NCI-H187 treated with DMSO at 0.1 percent for 48 hours (cell line): Measurements from ENCODE around the gene TMEM273.

ENCODE experiments used
- DNase-seq: peaks from one replicate; lab custom pipeline; 2025; lab: John Stamatoyannopoulos, UW

Gene TMEM273

DNA sequence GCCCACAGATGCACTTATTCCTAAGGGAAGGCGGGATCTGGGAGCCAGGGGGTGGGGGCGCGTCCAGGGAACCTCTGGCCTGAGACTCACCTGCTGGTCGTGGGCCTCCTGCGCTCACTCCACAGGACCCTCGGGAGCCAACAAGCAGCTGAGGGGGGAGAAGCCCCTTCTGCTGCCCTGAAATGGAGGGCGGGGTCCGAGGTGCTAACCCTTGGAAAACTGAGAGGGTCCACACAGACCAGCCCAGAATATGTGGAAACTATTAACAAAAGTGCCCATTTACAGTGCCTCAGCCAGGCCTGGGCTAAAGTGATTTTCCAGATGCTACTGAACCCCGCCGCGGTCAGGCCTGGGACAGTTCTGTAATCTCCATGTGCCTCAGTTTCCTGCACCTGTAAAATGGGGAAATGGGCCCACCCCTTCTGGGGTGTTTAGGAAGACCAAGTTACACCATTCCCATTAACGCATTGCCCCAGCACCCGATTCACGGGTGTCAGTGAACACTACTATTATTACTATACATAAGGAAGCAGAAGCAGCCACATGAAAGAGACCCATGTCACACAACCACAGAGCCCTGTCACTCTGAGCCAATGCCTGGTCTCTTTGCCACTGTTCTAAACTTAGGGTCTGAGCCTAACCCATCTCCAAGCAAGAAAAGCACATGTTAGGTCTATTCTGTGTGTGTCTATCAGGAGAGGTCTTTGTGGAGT lies 72.2 kb downstream of the TMEM273 start:
- DNase-seq: no peak

DNA sequence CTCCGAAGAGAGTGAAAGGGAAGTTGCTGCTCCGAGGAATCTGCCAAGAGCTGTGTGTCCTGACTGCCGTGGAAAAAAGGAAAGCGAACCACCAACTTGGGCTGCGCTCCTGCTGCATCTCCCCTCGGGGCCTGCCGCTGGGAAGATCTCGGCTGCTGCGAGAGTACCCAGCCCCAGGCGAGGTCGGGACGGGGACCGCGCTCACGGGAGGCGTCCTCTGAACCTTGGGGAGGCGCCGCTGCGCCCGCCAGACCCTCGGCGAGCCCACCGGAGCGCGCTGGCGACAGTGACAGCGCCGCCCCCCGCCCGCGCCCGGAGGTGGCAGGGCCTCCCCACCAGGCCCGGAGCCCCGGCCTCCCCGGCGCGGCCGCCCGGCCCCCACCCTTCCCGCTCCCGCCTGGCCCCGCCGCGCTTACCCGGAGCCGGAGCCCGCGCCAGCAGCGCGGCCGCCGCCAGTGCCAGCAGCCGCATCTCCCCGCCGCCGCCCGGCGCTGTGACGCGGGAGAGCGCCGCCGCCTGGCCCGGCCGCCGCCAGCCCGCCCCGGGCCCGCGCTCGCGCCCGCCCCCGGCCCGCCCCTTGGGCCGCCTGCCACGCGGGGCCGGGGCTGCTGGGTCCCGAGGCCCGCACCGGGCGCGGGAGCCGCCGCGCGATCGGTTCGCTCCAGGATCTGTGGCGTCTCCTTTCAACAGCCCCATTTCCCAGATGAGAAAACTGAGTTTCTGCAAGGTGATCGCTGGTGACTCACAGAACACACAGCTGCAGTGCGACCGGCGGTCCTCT lies 73.0 kb downstream of the TMEM273 start, which contains the start of gene VSTM4:
Gene VSTM4, minus strand, starts transcription at position 508 of the 781 bp plus-strand sequence. Its CDS starts 37 bp downstream, at position 471.
- no peak for DNase-seq

DNA sequence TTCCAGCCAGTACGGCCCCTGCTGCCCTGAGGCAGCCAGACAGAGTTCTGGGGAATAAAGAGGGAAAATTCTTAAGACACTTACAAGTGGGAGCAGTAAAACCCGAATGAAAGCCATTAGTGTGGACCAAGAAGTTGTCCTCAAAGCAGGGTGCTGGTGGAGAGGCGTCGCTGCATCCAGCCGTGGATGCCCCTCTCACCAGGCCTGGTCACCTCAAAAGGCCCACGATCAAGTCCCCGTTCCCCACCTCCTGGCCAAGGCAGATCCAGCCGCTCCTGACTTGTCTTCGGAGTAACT lies 73.5 kb downstream of the TMEM273 start:
- DNase-seq: no peak

DNA sequence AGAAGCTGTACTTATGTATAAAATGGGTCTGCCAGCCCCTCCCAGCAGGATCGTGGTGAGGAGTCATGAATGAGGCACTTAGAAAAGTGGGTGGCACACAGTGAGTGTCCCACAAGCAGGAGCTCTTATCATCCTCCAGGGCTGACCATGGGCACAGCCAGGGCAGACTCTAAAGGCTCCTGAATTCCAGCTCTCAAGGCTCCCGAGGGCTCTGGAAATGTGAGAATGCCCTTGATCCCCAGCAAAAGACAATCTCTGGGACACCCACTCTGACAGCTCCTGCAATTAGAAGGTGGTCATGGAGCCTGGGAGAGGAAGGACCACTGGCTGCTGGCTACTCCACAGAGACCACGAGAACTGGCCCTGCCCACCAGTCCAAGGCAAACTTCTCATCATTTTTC lies 74.5 kb downstream of the TMEM273 start:
- DNase-seq: no peak

DNA sequence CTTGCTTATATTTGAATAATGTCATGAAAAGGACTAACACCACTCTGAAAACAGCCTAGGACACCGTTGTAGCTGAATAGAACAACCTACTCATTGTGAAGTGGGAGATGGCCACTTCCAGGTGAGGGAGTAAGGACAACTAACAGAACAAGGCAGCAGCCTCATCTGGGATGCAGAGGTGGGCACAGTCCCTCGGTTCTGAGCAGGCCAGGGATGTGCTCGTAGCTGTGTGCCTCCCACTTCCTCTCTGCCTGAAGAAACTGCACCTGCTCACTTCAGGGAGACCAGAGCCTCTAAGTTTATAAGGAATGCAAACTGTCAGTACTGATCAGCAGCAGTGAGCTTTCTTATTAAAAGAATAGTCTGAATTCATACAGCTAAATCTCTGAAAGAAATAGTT lies 75.3 kb downstream of the TMEM273 start:
- DNase-seq: no peak

DNA sequence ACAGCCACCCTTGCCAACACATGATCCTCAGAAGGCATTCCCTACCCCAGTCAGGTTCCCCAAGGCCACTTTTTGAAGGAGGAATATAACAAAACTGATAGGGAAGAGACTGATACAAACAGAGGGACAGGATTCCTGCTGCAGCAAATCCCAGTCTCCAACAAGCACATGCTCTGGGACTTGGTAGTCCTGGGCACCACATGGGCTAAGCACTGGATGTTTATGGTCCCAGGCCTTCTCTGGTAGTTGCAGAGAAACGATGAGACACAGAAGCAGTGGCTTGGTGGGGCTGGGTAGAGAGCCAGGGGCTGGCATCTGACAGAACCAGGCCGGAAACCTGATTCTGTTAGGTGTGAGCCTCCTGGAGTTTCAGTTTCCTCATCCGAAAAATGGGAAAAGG lies 76.1 kb downstream of the TMEM273 start:
- no peak for DNase-seq

DNA sequence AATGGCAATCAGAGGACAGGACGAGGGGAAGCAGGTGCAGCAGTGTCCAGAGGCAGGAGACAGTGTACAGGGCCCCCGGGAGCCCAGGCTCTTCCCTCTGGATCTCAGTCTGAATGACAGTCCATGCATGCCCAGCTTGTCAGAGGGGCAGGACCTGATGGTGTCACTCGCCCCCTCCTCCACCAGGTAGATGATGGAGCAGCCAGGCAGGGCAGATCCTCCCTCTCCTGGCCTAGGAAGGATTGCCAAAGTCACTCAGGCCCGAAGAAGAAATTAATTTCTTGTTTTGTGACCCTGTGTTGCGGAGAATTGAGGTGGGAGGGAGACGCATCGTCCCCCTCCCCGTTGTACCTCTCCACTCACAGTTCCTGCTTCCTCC lies 76.9 kb downstream of the TMEM273 start:
- no peak for DNase-seq

DNA sequence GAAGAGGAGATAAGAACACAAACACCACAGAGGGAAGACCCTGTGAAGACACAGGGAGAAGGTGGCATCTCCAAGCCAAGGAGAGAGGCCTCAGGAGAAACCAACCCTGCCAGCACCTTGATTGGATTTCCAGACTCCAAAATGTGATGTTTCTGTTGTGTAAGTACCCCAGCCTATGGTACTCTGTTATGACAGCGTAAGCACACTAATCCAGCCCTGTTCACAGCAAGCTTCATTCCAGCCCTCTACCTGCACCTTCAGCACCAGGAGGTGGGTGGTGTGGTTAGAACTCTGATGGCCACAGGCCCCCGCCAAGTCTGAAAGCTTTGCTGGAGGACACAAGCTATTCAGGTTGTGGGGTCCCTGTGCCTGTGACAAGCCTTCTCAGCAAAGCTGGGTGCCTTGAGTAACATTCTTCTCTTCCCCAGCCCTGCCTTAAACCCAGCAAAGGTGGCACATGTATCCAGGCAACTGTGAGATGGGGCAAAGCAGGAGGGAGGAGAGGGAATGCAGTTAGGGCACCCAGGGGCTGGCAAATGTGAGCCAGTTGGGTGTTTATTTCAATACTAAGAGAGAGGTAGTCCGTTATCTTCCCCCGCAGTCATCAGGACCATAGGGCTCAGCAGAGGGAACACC lies 77.4 kb downstream of the TMEM273 start:
- no peak for DNase-seq

DNA sequence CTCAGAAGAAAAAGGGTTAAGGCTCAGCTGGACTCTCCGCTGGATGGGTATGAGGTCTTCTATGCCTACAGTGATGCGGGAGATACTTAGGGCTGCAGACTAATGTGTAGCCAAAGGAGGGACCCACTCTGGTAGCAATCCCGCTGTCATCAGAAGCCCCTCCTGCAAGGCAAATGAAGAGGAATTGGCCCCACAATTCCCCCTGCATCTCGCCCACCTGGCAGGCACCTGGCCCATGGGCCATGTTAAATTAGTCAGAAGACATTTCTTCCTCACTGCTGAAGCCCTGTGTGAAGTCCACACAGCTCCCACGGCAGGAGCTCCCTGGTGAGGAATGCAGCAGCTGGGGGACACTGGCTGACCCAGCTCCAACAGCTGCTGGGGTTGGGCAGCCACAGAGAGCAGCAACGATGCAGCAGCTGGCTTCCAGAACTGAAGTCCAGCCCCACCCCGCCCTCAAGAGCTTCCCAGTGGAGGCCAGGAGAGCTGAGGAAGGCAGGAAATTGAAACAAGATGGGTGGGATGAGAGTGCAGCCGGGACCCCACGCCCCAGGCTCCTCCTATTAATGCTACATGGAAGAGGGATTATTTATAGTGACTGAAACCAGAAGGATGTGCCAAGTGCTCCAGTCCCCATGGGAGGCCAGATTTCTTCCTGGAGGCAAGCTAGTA lies 78.4 kb downstream of the TMEM273 start:
- no peak for DNase-seq

DNA sequence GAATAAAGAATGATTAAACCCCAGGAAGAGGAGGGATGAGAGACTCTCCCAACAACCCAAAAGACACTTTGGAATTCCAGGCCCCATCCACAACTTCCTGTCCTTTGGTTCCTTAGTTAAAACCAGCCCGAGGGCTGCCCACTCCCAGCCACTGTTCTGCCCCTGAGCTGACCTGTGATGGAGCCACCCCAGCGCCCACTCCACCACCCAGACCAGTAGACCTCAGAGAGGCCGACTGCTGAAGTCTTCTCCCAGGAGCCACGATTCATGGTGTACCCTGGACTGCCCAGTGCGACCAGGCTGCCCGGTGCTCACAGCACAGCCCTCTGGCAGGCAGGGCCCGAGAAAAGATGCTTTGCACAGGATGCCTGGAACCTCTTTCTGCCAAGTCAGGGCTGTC lies 79.5 kb downstream of the TMEM273 start:
- DNase-seq: no peak

DNA sequence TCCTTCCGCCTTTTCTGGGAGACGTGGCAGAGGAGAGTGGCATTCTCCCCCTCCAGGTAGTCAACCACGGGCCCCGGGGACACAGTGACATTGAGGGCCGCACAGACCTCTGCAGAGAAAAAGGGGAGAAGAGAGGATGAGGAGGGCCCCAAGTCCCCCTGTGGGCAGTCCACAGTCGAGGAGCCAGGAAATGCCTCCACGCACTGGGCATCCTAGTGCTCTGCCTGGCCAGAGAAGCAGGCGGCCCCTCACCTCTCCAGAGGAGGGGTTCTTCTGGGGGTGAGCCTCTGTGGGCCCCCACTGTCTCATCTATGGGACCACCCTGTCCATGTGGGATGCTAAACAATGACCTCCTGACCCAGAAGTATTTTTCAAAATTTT lies 80.3 kb downstream of the TMEM273 start:
- DNase-seq: no peak

DNA sequence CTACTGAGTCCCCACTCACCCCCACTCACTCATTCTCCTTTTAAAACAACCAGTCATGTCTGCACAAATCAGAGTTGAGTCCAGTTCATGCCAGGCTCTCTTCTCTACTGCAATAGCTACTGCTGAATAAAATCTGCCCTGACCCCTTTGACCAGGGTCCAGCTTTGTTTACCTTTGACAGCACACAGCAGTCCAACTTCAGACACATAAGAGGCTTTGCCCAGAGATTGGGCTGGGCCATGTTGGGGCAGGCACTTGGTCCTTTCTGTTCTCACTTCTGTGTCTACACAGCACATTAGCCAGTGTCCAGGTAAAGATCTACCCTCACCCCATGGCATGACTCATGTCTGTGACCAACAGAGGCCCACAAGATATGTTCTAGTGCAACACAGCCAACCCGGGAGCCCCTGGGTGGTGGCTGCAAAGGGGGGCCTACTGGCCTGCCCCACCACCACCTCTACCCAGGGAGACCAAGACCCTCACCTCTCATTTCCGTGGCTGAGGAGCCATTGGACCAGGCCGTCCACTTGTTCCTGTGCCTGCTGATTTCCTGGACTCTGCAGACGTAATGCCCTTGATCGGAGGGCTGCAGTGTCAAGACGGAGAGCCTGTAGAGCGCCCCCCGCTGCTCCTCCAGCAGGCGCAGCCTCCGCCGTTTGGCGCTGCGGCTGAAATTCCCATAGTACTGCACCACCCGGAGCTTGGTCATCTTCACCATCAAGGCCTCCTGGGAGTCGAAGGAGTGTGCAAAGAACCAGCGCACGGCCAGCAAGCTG lies 80.9 kb downstream of the TMEM273 start:
- DNase-seq: no peak

DNA sequence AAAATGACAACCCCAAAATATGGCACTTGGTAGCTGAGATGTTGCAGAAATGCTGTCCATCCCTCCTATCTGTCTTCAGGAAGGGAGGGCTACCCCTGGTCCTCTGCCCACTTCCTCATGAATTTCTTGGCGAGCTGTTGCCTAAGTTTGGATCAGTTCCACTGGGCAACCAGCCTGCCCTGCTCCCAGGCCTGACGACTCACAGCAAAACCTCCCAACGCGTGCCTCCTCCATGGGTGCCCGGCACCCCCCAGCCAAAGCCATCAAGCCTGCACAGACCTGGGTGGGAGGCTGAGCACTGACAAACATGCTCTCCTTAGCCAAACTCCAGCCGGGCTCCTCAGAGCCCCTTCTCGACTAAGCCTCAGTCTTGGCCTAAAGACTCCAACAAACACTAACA lies 81.7 kb downstream of the TMEM273 start:
- DNase-seq: no peak

DNA sequence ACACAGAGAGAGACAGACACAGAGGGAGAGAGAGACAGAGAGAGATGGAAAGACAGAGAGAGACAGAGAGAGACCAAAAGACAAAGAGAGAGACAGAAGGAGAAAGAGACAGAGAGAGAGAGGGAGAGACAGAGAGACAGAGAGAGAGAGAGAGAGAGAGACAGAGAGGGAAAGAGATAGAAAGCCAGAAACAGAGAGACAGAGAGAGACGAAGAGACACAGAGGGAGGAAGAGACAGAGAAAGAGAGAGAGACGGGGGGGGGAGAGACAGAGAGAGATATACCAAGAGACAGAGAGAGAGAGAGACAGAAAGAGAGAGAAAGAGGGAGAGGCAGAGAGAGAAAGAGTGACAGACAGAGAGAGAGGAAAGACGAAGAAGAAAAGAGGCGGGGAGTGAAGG lies 83.1 kb downstream of the TMEM273 start:
- no peak for DNase-seq
